HG03571 (cell line): ENCODE results near the gene CATSPERB.

Experiments
- ATAC-seq: cut with Tn5 transposase; IDR thresholded peaks from one replicate; pipeline ENCODE4 v1.9.1; 2021; ENCODE audit not compliant: unreplicated experiment

CATSPERB gene, protein sequence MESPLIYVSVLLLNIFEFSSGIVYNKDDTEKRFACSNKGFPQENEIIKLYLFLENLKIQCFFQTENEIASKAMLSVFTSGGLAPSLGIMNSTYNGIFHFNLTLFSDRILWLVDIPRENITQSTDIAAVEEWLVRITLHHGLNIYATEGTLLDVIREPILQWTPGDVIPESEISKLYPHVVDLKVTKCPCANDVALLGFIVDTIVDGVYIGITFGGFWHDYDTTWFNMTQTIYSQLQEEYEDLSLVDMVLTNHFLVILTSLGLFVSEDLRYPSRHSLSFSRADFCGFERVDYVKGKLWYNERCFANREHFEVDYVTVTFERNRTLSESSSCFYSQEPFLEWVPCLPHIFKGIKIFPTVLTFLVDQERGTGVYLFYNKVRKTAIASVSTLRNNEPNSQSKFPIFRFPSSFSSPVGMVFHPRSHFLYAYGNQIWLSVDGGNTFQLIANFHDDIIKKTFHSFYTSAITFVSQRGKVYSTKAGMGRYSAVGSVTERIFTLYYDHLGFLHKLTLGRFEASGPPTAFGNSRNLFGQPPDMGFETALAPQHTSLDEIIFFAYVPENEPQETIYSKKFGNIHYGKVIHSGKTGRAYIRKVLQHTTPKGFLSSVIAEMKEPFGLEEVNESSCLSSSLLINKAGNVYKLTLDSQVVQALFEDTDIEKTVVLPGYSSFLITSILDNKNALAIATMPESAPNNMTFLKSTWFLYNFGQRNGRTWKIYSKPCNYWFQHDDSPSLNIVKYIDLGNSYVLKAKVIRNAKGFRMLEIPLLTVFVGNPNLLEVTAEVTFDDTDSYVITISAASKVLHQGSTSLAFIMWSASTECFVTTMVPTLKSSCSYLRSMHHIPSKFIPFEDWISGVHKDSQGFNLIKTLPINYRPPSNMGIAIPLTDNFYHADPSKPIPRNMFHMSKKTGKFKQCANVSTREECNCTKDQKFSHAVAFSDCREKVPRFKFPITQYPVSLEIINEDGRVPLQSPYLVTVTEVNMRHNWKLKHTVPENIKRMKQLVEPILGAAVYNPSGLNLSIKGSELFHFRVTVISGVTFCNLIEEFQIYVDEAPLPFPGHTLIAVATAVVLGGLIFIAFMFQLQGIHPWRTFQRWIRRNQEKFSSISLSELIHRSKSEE

DNA sequence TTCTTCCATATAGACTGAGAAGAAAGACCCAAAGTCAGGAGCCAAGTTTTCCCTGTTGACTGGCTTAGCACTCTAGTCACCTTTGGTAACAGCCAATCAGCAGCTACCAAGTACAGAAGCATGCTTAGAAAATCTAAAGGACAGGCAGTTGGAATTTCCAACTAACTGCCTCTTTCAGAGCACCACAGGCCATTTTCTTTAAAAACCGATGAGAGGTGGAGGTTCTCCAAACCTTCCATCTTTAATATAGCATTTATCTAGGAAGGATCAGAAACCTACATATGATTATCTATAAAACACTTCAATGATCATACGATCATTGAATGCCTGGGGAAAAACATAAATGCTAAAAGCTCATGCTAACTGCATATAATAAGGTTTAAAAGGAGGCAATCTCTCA lies at the start of gene CATSPERB:
TSS of gene CATSPERB (minus strand) at position 101 of the 400 bp plus-strand sequence. CDS start 2,607 bp downstream, outside the sequence.
- ATAC-seq = no peak

GRCh38 chr14:91780452-91780851 lies 48.6 kb upstream of the CATSPERB start:
- no peak for ATAC-seq

DNA sequence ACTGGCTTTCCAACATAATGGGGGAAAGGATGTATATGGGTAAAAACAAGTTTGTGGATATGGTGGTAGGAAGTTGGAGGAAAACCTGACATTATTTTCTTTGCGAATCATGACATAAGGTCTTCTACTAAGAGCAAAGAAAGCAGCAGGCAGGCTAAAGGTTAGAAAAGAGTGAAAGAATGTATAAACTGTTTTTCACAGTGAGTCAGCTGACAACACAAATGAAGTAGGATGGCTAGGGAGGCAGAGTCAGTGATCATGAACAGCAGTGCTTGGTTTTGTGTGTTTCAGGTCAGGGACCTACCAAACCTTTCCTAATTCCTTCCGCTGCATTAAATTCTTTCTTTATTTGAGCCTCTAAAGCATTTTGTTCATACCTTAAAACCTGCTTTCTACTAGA lies 46.3 kb upstream of the CATSPERB start:
- ATAC-seq = no peak

DNA sequence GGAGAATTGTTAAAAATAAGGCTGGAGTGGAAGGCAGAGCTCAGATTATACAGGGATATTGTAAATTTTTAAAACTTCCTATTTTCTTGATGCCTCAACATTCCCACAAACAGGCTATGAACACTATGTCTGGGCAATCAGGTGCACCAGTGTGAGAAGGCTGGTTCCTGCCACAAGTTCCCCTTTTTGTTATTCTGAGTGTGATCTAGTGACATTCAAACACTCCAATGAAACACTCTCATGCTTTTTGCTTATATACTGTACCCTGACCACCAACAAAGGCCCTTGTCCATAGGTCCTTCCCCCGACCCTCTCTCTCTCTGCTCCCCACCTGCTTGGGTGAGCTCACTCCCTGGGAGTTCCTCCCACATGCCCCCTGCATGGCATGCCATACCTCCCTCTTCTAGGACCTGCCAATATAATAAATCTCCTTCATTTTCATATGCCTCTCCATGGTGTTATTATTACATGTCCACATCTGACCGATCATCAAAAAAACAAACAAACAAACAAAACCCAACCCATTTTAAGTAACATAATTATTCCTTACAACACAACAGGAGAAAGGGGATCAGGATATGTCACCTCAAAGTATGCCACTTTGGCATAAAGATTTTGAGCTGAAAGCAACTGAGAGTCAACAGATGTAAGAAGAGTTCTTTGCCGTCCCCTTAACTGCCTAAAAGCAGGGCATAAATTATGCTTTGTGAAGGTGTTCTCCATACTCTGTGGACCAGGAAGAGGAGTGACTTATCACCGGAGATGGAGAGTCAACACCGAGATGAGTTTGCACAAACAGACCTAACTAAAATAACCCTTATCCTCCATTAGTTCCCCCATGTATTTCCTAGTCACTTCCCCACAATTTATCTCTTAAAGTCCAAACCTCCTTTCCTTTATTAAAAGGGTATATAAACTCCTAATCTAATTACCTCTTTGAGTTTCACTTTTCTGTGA lies 42.5 kb upstream of the CATSPERB start:
- peak; percentile 55 for ATAC-seq

DNA sequence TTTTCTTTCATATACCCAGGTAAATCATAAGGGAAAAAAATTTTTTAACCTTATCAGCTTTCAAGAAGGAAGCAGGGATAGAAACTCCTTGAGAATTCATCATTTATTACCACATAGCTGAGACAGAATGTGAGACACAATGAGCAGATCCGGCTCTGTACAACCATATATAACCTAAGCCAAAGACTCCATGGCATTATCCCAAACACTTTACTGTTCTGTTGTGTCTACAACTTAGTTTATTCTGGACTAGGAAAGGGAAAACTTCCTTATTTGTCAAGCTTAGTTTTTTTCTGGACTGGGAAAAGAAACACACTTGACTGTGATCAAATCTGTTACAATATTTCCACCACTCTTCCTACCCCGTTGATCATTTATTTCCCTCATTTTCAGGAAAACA lies 38.3 kb upstream of the CATSPERB start:
- ATAC-seq = no peak

- ATAC-seq = no peak
Observed at GRCh38 chr14:91755570-91756295, 23.8 kb upstream of the CATSPERB start.

GRCh38 chr14:91754819-91755218 lies 22.9 kb upstream of the CATSPERB start:
- no peak for ATAC-seq

DNA sequence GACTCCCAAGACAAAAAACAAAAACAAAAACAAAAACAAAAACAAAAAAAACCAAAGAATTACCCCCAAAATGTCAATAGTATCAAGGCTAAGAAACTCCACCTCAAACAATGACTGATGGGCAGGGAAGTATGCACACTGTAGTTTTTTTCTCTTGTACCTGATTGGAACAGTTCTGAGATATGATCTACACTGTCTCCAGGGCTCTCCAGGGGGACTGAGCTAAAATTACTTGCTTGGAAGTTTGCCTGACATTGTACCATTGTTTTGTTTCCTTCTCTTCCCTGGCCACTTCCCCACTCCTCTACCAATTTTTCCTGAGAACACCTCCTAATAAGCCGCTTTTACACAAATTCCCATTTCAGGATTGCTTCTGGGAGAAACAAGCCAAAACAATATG lies 22.3 kb upstream of the CATSPERB start:
- no peak for ATAC-seq

- ATAC-seq = no peak
Observed at GRCh38 chr14:91753501-91754128, 21.7 kb upstream of the CATSPERB start.

GRCh38 chr14:91752961-91753360 lies 21.1 kb upstream of the CATSPERB start:
- ATAC-seq = no peak

GRCh38 chr14:91751719-91752118 lies 19.8 kb upstream of the CATSPERB start:
- ATAC-seq = no peak

GRCh38 chr14:91750634-91751198 lies 18.8 kb upstream of the CATSPERB start:
- ATAC-seq = no peak

DNA sequence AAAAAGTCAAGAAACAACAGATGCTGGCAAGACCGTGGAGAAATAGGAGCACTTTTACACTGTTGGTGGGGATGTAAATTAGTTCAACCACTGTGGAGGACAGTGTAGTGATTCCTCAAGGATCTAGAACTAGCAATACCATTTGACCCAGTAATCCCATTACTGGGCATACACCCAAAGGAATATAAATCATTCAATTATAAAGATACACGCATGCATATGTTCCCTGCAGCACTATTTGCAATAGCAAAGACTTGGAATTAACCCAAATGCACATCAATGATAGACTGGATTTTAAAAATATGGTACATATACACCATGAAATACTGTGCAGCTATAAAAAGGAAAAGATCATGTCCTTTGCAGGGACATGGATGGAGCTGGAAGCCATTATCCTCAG lies 18.0 kb upstream of the CATSPERB start:
- no peak for ATAC-seq

DNA sequence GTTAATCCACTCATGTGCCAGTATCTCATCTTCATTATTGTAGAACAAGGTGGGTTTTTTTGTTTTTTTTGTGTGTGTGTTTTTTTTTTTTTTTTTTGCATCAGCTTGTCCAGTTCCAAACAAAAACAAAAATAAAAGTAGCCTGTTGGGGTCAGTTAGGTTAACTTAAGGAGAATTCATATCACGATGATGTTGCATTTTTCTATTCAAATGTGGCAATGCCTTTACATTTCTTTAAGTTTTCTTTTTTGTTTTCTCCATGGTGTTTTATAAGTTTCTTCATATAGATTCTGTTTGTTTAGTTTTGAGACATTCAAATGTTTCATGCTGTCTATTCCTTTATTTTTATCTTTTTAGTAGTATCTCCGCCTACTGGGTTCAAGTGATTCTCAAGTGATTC lies 16.2 kb upstream of the CATSPERB start:
- ATAC-seq = no peak

- no peak for ATAC-seq
Observed at GRCh38 chr14:91745344-91745743, 13.5 kb upstream of the CATSPERB start.

GRCh38 chr14:91744068-91744480 lies 12.2 kb upstream of the CATSPERB start:
- no peak for ATAC-seq

- ATAC-seq = no peak
Observed at GRCh38 chr14:91743305-91743653, 11.4 kb upstream of the CATSPERB start.

- no peak for ATAC-seq
Observed at GRCh38 chr14:91742621-91743304, 10.9 kb upstream of the CATSPERB start.
